ENCODE measurements around the gene APOL1.
A peak's percentile ranks its signal among the peaks of the same experiment; 100 is the strongest.
"Not testable (repeated sequence)": the region's sequence is repeated elsewhere in the genome, so short reads cannot be mapped to it uniquely, and the experiment has no call there.

APOL1 gene

GRCh38 chr22:36274531-36274930 is 21.6 kb downstream of the APOL1 start:
- no peak for DNase-seq

GRCh38 chr22:36277482-36278291 is 24.8 kb downstream of the APOL1 start:
- peak; percentile 73 for DNase-seq

- no peak for DNase-seq
These were observed 26.3 kb downstream of the APOL1 start for GRCh38 chr22:36279219-36279666.

GRCh38 chr22:36280379-36280778 is 27.4 kb downstream of the APOL1 start:
- no peak for DNase-seq

GRCh38 chr22:36281781-36282327 is 28.9 kb downstream of the APOL1 start:
- no peak for DNase-seq

- DNase-seq = no peak
These were observed 29.4 kb downstream of the APOL1 start for GRCh38 chr22:36282328-36282831.

- no peak for DNase-seq
These were observed 31.2 kb downstream of the APOL1 start for GRCh38 chr22:36284171-36284571.

- no peak for DNase-seq
These were observed 32.1 kb downstream of the APOL1 start for GRCh38 chr22:36285017-36285416.

- no peak for DNase-seq
These were observed 32.6 kb downstream of the APOL1 start for GRCh38 chr22:36285545-36285944.

- DNase-seq = peak; percentile 62
These were observed 33.4 kb downstream of the APOL1 start for GRCh38 chr22:36286096-36286957.

GRCh38 chr22:36287881-36288515 is 35.1 kb downstream of the APOL1 start:
- no peak for DNase-seq

GRCh38 chr22:36288571-36289405 is 35.9 kb downstream of the APOL1 start:
- DNase-seq = no peak

GRCh38 chr22:36289406-36289870 is 36.5 kb downstream of the APOL1 start:
- no peak for DNase-seq

- peak; percentile 77 for DNase-seq
These were observed 37.0 kb downstream of the APOL1 start for GRCh38 chr22:36289948-36290371.

GRCh38 chr22:36290391-36291075 is 37.6 kb downstream of the APOL1 start:
- DNase-seq = not testable (repeated sequence)

- DNase-seq = no peak
These were observed 39.2 kb downstream of the APOL1 start for GRCh38 chr22:36291831-36292740.

GRCh38 chr22:36292823-36293530 is 40.0 kb downstream of the APOL1 start:
- DNase-seq = no peak

GRCh38 chr22:36293606-36294292 is 40.8 kb downstream of the APOL1 start:
- no peak for DNase-seq

- no peak for DNase-seq
These were observed 41.3 kb downstream of the APOL1 start for GRCh38 chr22:36294293-36294620.

Measured in CD4-positive, alpha-beta T cell treated with Interleukin-17A for 1 hour (primary cell).